Fibroblast of lung (primary cell): ENCODE results near the gene BBS9. TPM values are rescaled to one million over a fixed set of nuclear protein-coding genes. Genes with fewer than 3 reads are reported as not detected.

Experiments
- DNase-seq, 2 donors: peaks; one replicate each; pipeline versions ENCODE4 v3.0.0 to v3.0.0-alpha.2; 2010; ENCODE audit warnings: low read depth in 2 of 2
- H2AFZ ChIP-seq: 2 replicates; pipeline ENCODE4 v1.5.1; 2012; ENCODE audit warnings: low read length, control low read depth, inconsistent platforms
- H3K27ac ChIP-seq: 2 replicates; pipeline ENCODE4 v1.5.1; 2011; ENCODE audit warnings: low read length, control low read depth; ENCODE audit not compliant: insufficient read depth
- H3K27me3 ChIP-seq: 2 replicates; pipeline ENCODE4 v1.5.1; 2011; ENCODE audit warnings: mild to moderate bottlenecking, low read length; ENCODE audit not compliant: control insufficient read depth, insufficient read depth
- H3K36me3 ChIP-seq: 2 replicates; pipeline ENCODE4 v1.5.1; 2011; ENCODE audit warnings: low read length; ENCODE audit not compliant: control insufficient read depth, insufficient read depth
- H3K4me1 ChIP-seq: 2 replicates; pipeline ENCODE4 v1.5.1; 2011; ENCODE audit warnings: low read length; ENCODE audit not compliant: control insufficient read depth, insufficient read depth; ENCODE audit errors: extremely low read depth
- H3K4me2 ChIP-seq: 2 replicates; pipeline ENCODE4 v1.5.1; 2011; ENCODE audit warnings: low read length, control low read depth; ENCODE audit not compliant: insufficient read depth; ENCODE audit errors: extremely low read depth
- H3K4me3 ChIP-seq, 4 experiments: fragments of 200-600 bp in 1 of 4; sonication (generic) in 1 of 4; replicated peaks in 1 of 4; 2 replicates each; pipeline ENCODE4 v1.5.1; 2011 to 2016; ENCODE audit warnings: low read length in 4 of 4, low read depth in 3 of 4, mild to moderate bottlenecking in 3 of 4, control low read depth in 2 of 4, inconsistent platforms in 1 of 4, mixed read lengths in 1 of 4; ENCODE audit not compliant: insufficient read depth in 1 of 4; ENCODE audit errors: control extremely low read depth in 1 of 4
- H3K79me2 ChIP-seq: 2 replicates; pipeline ENCODE4 v1.5.1; 2012; ENCODE audit warnings: mild to moderate bottlenecking, low read length, inconsistent platforms; ENCODE audit not compliant: control insufficient read depth, insufficient read depth
- H3K9ac ChIP-seq: 2 replicates; pipeline ENCODE4 v1.5.1; 2011; ENCODE audit warnings: mild to moderate bottlenecking, low read length, control low read depth; ENCODE audit not compliant: insufficient read depth
- H3K9me3 ChIP-seq: 2 replicates; pipeline ENCODE4 v1.5.1; 2012; ENCODE audit warnings: low read depth, low read length; ENCODE audit not compliant: control insufficient read depth, insufficient read depth
- H4K20me1 ChIP-seq: 2 replicates; pipeline ENCODE4 v1.5.1; 2011; ENCODE audit warnings: low read length; ENCODE audit not compliant: control insufficient read depth, insufficient read depth; ENCODE audit errors: extremely low read depth
- EZH2 ChIP-seq: IDR thresholded peaks from 2 replicates; pipeline ENCODE4 v1.5.1; 2012; ENCODE audit warnings: low read length, control low read depth, mild to moderate bottlenecking; ENCODE audit errors: missing control alignments
- polyA plus RNA-seq, 2 donors: library from polyadenylated mRNA; depleted of rRNA in 1 of 2; stranded (reverse) in 1 of 2; unstranded in 1 of 2; fragments of >200 nt; gene quantifications; 2 replicates each; pipeline ENCODE4 v1.2.1, GENCODE V29; 2011 to 2012; ENCODE audit warnings: missing spikeins in 1 of 2
- total RNA-seq: library from RNA; depleted of rRNA; stranded (reverse); fragments of >200 nt; gene quantifications from 2 replicates; pipeline ENCODE4 v1.2.1, GENCODE V29; 2014
- TF ChIP-seq, protein P1 (sequence below), 2 donors: IDR thresholded peaks in 1 of 2; conservative IDR thresholded peaks in 1 of 2; 1 replicate in 1 of 2; 2 replicates in 1 of 2; pipeline ENCODE4 v1.5.1; 2011 to 2012; ENCODE audit warnings: low read length in 2 of 2, control low read depth in 1 of 2, inconsistent platforms in 1 of 2, low read depth in 1 of 2, mild to moderate bottlenecking in 1 of 2

BBS9 gene
- total and polyA plus RNA-seq, 2 donors (not counting 1 experiment from before 2014, with no cell fraction given), result 19.1 to 26.9 TPM

GRCh38 chr7:33444511-33444910 lies 315.1 kb downstream of the BBS9 start:
- Histone ChIP-seq H3K27me3 (no peaks in the 10 kb centered on the region), H3K4me2 (no peak overlapping the region), H3K79me2 (no peaks in the 10 kb centered on the region), H3K4me1 (no peaks in the 10 kb centered on the region), H3K36me3 (no peaks in the 10 kb centered on the region), H3K9me3 (no peaks in the 10 kb centered on the region), H3K4me3 (no peak overlapping the region), H4K20me1 (no peaks in the 10 kb centered on the region), H3K27ac (no peak overlapping the region), H2AFZ (no peak overlapping the region), H3K9ac (no peak overlapping the region)
- peak in 1 of 2 donors; percentile 97 for DNase-seq
- TF ChIP-seq, protein P1, sequence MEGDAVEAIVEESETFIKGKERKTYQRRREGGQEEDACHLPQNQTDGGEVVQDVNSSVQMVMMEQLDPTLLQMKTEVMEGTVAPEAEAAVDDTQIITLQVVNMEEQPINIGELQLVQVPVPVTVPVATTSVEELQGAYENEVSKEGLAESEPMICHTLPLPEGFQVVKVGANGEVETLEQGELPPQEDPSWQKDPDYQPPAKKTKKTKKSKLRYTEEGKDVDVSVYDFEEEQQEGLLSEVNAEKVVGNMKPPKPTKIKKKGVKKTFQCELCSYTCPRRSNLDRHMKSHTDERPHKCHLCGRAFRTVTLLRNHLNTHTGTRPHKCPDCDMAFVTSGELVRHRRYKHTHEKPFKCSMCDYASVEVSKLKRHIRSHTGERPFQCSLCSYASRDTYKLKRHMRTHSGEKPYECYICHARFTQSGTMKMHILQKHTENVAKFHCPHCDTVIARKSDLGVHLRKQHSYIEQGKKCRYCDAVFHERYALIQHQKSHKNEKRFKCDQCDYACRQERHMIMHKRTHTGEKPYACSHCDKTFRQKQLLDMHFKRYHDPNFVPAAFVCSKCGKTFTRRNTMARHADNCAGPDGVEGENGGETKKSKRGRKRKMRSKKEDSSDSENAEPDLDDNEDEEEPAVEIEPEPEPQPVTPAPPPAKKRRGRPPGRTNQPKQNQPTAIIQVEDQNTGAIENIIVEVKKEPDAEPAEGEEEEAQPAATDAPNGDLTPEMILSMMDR (conservative IDR thresholded peaks at IDR 0.05 in 1 of 2, IDR thresholded peaks at IDR 0.05 in 1 of 2; ENCODE audit: low read depth in 1 of 2, low read length in 2 of 2), result no peak
- TF ChIP-seq EZH2, result no peak

- Histone ChIP-seq H3K9ac (no peak overlapping the region), H2AFZ (no peak overlapping the region), H3K79me2 (no peaks in the 10 kb centered on the region), H3K4me3 (no peak overlapping the region), H3K27ac (no peak overlapping the region), H3K9me3 (no peaks in the 10 kb centered on the region), H3K4me2 (no peak overlapping the region), H3K4me1 (no peaks in the 10 kb centered on the region), H3K36me3 (no peaks in the 10 kb centered on the region), H3K27me3 (no peaks in the 10 kb centered on the region), H4K20me1 (no peaks in the 10 kb centered on the region)
- no peak for TF ChIP-seq EZH2
- TF ChIP-seq, protein P1 (conservative IDR thresholded peaks at IDR 0.05 in 1 of 2, IDR thresholded peaks at IDR 0.05 in 1 of 2; ENCODE audit: low read depth in 1 of 2, low read length in 2 of 2), result no peak
- DNase-seq, result peak in 1 of 2 donors; percentile 68
Observed at GRCh38 chr7:33446551-33446950, 317.2 kb downstream of the BBS9 start.

- Histone ChIP-seq H3K4me1 (peaks cover 1% of the 10 kb centered on the region), H3K9ac (no peak overlapping the region), H3K27ac (no peak overlapping the region), H4K20me1 (no peaks in the 10 kb centered on the region), H3K36me3 (no peaks in the 10 kb centered on the region), H3K9me3 (no peaks in the 10 kb centered on the region), H2AFZ (no peak overlapping the region), H3K79me2 (no peaks in the 10 kb centered on the region), H3K4me2 (no peak overlapping the region), H3K4me3 (no peak overlapping the region), H3K27me3 (no peaks in the 10 kb centered on the region)
- peak; percentile 21 to 41 for DNase-seq
- no peak for TF ChIP-seq EZH2
- TF ChIP-seq, protein P1 (conservative IDR thresholded peaks at IDR 0.05 in 1 of 2, IDR thresholded peaks at IDR 0.05 in 1 of 2; ENCODE audit: low read depth in 1 of 2, low read length in 2 of 2), result no peak
Observed at GRCh38 chr7:33448035-33448434, 318.7 kb downstream of the BBS9 start.
